Erythroblast (primary cell): Measurements from ENCODE around the gene PBX1.

Experiments used
- GATA1 ChIP-seq: IDR thresholded peaks from 2 replicates; pipeline ENCODE4 v1.6.1; 2011; ENCODE audit warnings: low read depth, mild to moderate bottlenecking, control low read depth, low read length, moderate library complexity
- POLR2A ChIP-seq: IDR thresholded peaks from 2 replicates; pipeline ENCODE4 v1.6.1; 2011; ENCODE audit warnings: mild to moderate bottlenecking, low read length

GRCh38 chr1:164792410-164793004, 233.5 kb downstream of the PBX1 start:
- TF ChIP-seq POLR2A (no peak), GATA1 (no peak)
